Stimulated activated CD4-positive, alpha-beta T cell treated with anti-CD3 and anti-CD28 coated beads, TNF-alpha, amount 100 ng/mL, for 4 hours (primary cell): ENCODE data around the gene BEND4.

Experiments
- DNase-seq, 3 experiments: peaks; one replicate each; pipeline ENCODE4 v3.0.0-alpha.2; 2020; ENCODE audit warnings: low read depth in 3 of 3

BEND4 gene

DNA sequence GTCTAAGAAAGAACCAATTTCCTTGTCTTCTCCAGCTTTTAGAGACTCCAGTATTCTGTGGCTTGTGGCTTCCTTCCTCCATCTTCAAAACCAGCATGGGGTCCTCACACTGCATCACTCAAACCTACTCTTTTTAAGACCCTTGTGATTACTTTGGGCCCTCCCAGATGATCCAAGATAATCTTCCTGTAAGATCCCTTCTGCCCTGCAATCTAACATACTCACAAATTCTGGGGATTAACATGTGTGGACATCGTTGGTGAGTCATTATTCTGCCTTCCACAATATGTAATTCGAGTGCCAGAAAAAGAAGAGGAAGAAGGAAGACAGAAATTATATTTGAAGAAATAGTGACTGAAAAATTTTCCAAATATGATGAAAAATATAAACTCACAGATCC, 47.9 kb downstream of the BEND4 start:
- no peak for DNase-seq

DNA sequence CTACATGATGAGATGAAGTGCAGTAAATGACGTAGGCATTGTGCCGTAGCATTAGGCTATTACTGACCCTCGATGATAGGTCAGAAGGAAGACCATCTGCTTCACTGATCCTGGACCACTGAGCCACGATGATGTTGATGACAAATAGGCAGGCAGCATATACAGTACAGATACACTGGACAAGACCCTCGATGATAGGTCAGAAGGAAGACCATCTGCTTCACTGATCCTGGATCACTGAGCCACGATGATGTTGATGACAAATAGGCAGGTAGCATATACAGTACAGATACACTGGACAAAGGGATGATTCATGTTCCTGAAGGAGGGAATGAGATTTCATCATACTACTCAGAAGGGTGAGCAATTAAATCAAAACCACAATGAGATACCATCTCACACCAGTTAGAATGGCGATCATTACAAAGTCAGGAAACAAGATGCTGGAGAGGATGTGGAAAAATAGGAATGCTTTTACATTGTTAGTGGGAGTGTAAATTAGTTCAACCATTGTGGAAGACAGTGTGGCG, 50.9 kb downstream of the BEND4 start:
- DNase-seq, result no peak

- no peak for DNase-seq
These were observed 64.1 kb downstream of the BEND4 start for GRCh38 chr4:42088386-42088785.

DNA sequence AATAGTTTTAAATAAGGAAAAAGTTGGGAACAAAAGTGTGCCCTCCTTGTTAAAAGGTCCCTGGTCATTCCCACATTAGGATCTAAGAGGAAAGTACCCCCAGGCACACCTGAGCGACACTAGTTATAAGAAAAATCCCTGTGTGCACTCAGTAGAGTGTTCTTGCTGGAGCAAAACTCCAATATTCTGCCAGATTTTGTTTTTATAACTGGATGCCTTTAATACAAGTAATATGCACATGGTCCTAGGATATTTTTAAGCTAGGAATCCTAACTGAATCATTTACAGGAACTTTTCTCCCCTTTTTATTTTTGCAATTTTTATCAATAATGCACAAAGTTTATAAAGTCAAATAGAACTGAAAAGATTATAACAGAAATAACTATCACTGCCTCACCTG, 68.6 kb downstream of the BEND4 start:
- no peak for DNase-seq

DNA sequence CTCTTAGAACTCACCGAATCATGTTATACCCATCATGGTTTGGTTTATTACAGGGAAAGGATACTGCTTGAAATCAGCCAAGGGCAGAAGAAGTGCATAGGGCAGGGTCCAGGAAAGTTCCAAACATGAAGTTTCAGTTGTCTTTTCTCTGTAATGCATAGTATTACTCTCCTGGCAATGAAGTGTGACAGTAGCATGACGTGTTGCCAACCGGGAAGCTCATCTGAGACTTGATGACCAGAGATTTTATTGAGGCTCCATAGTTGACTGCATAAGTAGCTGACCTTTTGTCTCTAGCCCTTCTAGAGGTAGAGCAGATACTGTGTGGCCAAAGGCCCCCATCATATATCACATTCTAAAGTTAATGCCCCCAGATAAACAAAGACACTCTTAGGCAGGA, 72.1 kb downstream of the BEND4 start:
- no peak for DNase-seq

GRCh38 chr4:42078184-42078801, 74.2 kb downstream of the BEND4 start:
- no peak for DNase-seq

DNA sequence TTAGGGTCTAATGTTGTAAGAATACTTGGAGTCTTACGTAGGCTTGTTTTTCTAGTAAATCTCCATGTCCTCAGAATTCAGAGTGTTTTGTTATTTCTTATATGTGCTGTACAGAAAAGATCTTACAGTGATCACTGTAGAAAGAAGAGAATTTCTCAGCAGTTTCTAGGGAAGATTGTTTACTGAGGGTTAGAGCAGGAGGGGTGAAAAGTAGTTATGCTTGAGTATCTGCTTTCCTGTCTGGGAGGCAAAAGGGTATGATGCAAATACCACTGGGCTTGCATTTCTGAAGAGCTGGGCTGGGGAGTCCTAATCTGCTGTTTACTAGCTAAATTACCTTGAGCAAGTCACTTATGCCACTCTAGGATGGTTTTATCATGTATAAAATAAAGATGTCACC, 78.2 kb downstream of the BEND4 start:
- no peak for DNase-seq

DNA sequence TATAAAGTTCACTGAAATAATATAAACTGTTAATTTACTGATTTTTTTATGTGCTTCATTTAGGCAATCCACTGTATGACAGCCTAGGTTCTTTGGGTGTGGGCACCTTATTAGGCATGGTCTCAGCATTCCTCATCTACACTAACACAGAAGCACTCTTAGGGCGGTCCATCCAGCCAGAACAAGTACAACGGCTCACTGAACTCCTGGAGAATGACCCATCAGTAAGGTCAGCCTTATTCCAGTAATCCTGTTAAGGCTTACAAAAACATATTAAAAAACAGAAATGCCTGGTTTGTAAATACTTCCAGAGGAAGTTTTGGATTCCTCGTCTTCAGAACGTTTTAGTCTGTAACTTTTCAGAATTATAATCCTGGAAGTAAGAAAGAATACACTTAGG, 82.0 kb downstream of the BEND4 start:
- no peak for DNase-seq

GRCh38 chr4:42067264-42067663, 85.2 kb downstream of the BEND4 start:
- no peak for DNase-seq

DNA sequence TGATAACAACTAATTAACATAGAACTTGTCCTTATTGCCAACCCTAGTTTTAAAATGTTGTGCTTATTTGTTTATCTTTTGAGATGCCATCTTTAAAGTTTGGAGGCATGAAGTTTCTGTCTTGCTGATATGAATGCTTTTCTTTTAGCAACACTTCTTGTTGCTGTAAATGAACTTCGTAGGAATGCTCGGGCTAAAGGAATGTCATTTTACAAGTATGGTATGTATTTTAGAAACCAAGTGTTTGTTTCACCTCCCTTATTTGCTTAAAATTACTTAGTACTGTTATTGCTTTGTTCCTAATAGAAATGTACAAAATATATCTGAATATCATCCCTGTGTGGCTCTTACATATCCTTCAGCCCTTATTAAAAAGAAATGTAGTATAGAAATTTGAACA, 86.1 kb downstream of the BEND4 start:
- DNase-seq, result no peak
